NCI-H187 treated with DMSO at 0.1 percent for 48 hours (cell line): ENCODE measurements around the gene UNG.
"Not testable (repeated sequence)": the region's sequence is repeated elsewhere in the genome, so short reads cannot be mapped to it uniquely, and the experiment has no call there.

ENCODE experiments used
- DNase-seq: peaks from one replicate; lab custom pipeline; 2025; lab: John Stamatoyannopoulos, UW

The UNG gene

DNA sequence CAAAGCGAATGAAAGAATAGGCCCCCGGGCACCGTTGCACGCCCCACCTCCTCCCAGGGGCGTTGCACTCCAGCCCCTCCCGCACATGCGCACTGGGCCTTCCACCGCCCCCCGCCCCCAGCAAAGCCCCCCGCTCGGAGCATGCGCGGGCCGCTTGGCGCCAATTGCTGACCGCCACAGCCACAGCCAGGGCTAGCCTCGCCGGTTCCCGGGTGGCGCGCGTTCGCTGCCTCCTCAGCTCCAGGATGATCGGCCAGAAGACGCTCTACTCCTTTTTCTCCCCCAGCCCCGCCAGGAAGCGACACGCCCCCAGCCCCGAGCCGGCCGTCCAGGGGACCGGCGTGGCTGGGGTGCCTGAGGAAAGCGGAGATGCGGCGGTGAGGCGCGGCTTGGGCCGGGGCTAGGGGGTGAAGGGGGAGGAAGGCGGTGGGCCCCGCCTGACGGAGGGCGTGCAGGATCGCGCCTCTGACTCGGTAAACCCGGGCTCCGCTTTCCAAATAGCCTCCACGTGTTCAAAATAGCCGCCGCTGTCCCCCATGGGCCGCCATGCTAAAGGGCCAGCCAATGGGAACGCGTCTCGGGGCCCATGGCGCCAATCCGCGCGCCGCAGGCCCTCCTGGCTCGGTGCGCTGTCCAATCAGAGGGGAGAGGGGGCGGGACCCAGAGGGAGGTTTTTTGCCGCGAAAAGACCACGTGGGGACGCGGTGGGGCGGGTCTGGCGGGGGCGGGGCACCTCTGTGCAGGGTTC is at the start of gene UNG:
UNG (plus strand) TSS at position 163 of the 748 bp plus-strand sequence; CDS start at position 246, 83 bp downstream.
- DNase-seq, result peak; percentile 79

GRCh38 chr12:109048706-109049105 is 48.7 kb upstream of the UNG start:
- DNase-seq, result not testable (repeated sequence)

GRCh38 chr12:109049794-109050193 is 47.6 kb upstream of the UNG start:
- not testable (repeated sequence) for DNase-seq

DNA sequence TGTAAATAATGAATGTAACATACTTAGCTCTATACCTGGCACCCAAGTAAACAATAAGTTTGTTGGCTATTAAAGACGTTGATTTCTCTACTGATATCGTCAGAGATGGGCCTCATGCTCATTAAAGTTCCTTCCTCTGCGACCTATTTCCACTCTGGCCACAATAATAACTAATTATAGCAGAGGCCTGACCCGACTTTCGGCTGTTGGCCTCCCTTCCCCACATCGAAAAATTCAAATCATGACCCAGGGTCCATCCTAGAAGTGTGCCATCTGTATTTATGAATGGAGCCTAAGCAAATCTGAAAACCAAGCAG is 45.3 kb upstream of the UNG start:
- DNase-seq, result no peak

DNA sequence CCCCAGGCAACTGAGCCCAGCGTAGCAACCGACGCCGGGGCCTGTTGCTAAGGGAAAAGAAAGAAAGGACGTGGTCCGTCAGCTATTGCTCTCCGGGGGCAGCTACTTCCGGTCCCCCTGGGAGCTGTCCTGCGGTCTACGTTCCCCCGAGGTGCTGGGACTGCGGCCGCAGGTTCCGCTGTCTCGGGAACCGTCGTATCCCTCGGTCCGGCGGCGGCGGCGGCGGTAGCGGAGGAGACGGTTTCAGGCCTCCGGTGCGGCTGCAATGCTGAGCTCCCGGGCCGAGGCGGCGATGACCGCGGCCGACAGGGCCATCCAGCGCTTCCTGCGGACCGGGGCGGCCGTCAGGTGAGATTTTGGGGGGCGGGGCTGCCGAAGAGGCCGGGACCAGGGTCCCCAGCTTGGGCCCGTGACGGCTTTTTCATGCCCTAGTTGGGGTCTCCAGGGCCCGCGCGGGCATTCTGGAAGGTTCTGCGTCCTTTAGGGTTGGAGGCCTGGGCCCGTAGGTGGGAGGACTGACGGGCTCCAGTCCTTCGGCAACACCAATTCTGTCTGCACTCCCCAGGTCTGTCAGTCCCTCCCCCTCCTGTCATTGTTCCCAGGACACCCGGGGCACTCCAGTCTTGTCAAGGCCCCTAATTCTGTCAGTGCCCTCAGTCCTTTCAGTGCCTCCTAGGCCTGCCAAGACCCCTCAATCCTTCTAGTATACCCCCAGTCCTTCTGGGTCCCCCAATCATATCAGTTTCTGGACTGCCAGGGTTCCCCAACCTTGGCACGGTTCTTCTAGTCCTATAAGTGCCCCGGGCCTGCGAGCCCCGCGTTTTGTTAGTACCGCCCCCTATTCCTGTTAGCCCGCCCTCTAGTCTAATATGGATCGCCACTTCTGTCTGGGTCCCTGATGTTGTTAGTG is 44.7 kb upstream of the UNG start, which contains the start of gene USP30:
USP30 (plus strand) TSS at position 163 of the 910 bp plus-strand sequence; CDS start at position 266, 103 bp downstream.
- DNase-seq, result peak; percentile 23

DNA sequence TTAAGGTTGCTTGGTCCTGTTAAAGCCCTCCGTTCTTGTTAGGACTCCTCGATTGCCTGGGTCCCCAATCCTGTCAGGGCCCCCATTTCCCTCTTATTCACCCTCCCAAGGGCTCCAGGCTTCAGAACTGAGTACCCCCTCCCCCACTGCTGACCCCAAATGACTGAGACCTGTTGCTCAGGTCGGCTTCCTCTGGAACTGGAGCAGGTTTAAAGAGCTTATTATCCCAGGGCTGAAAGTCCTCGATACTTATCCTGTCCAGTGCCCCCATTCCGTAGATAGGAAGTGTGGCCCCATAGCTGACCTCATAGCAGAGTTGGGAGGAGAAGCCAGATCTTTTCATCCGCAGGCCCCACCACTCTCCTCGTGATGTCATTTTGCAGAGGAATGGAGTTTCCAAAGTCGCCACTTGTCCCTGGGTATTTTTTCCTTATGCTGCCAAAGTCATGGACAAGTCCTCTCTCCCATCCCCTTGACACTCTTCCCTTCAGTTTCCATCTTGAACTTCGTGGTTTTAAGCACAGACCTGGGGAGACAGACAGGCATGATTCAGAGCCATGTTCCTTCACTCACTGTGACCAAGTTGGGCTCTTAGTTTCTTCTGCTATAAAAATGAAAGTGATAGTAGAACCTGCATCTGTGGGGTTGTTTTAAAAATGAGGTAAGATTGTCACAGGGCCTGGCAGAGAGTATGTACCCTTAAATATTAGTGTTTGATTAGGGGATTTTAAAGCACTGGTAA is 43.8 kb upstream of the UNG start:
- DNase-seq, result no peak

DNA sequence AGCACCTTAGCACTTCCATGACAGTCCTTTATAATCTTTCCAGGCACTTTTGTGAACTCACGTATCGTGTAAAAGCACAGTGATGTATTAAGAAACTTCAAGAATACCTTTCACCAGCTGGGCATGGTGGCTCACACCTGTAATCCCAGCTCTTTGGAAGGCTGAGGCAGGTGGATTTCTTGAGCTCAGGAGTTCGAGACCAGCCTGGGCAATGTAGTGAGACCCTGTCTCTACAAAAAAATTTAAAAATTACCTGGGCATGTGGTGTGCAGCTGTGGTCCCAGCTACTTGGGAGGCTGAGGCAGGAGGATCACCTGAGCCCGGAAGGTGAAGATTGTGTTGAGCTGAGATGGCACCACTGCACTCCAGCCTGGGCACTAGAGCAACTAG is 43.3 kb upstream of the UNG start:
- DNase-seq, result not testable (repeated sequence)

DNA sequence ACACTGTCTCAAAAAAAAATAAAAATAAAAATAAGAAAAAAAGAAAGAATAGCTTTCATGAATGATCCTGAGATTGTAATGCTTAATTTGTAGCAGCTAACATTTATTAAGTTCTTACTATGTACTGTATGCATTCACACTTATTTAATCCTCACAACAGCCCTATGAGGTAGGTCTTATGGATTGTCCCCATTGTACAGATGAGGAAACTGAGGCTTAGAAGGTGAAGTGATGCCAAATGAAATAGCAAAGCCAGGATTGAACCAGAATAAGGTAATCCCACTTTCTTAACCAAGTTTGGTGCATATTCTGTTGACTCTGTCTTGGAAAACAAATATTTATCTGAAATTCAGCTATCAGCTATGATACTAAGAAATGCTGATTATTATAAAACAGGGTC is 42.9 kb upstream of the UNG start:
- DNase-seq, result no peak

- no peak for DNase-seq
Measured at GRCh38 chr12:109056891-109057290, 40.5 kb upstream of the UNG start.

DNA sequence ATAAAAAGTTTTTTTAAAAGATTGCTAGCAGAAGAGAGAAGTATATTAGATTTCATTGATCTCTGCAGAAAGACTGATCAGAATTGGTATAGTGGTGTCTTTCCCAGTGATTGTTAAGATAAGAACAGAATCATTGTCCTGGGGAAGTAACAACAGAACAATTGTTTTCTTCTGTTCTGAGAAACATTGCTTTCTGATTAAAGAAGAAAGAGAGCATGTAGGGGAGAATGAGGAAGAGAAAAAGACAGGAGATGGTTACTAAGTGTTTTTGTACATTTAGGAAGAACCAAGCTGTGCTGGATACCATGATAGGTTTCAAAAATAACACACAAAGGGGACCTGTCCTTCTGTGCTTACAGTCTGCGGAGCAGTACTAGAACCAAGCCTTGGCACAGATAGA is 40.0 kb upstream of the UNG start:
- no peak for DNase-seq

DNA sequence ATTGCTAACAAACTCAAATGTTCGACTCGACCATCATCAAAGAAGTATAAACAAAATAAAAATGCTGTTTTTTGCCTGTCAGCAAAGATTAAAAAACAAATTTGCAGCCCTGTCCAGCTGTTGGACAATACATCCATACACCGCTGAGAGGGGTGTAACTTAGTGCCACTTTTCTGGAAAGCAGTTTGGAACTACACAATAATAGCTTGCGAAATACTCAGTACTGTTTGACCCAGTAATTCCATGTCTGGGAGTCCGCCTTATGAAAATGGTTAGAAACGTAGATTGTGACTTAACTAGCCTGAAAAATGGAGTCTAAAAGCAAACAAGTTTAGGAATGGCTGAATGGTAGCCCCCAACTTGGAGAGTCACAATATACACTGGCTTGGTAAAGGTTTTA is 38.6 kb upstream of the UNG start:
- no peak for DNase-seq

DNA sequence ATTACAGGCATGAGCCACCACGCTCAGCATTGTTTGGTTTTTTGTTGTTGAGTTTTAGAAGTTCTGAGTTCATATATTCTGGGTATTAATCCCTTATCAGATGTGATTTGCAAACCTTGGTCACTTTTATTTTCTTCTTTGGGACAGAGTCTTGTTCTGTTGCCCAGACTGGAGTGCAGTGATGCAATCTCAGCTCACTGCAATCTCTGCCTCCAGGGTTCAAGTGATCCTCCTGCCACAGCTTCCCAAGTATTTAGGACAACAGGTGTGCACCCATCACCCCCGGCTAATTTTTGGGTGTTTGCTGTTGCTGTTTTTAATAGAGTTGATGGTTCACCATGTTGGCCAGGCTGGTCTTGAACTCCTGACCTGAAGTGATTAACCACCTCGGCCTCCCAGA is 33.3 kb upstream of the UNG start:
- no peak for DNase-seq

GRCh38 chr12:109065154-109065852 is 32.1 kb upstream of the UNG start:
- no peak for DNase-seq

DNA sequence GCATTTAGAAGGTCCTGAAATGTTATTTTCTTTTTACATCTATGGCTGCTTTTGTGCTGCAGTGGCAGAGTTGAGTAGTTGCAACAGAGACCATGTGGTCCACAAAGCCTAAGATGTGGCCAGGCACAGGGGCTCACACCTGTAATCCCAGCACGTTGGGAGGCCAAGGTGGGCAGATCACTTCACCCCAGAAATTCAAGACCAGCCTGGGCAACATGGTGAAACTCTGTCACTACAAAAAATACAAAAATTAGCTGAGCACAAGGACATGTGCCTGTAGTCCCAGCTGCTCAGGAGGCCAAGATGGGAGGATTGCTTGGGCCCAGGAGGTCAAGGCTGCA is 31.6 kb upstream of the UNG start:
- DNase-seq, result no peak

DNA sequence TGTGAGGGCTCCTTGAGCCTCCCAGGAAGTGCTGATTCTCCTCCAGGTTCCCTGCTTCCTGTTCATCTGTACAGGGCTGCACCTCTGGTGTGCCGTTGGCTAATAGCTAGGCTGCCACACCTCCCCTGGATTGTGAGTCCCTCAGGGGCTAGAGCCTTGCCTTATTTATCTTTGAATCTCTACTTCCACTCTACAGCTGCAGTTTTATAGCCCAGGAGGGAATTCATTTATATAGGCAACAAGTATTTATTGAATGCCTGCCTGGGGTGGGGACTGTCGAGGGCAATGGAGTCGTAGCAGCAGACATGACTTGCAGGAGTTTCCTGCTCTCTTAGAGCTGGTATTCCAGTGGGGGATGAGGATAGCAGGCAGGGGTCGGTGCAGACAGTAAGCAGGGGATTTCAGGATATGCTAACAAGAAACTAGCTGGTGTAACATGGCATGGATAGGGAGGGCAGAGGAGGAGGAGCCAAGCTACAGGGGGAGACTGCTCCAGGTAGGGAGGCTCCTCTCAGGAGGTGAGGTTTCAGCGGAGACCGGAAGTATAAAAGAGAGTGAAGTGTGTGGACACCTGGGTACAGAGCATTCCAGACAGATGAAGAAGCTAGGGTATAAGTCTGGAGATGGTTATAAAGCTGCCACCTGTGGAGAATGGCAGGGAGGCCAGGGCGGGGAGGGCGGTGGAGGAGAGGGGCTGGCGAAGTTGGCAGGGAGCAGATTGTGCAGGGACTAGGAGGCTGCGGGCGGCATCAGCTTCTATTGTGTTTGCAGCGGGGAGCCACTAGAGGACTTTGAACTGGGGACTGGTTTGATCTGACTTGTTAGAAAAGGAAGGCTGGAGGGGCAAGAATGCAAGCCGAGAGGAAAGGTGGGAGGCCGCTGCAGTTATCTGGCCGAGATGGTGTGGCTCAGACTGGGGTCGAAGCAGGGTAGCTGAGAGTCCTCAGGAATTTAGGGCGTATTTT is 27.8 kb upstream of the UNG start:
- DNase-seq, result no peak

- no peak for DNase-seq
Measured at GRCh38 chr12:109074866-109075265, 22.5 kb upstream of the UNG start.

DNA sequence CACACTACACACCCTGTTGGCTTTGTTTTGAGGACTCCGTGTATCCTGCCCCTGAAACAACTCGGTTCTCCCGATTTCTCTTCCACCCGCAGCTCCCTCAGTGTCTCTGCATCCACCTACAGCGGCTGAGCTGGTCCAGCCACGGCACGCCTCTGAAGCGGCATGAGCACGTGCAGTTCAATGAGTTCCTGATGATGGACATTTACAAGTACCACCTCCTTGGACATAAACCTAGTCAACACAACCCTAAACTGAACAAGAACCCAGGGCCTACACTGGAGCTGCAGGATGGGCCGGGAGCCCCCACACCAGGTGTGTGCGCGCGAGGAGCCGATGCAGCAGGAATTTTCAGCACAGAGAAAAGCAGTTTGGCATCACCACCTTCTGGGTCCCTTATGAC is 14.6 kb upstream of the UNG start:
- no peak for DNase-seq

- no peak for DNase-seq
Measured at GRCh38 chr12:109084425-109084824, 13.0 kb upstream of the UNG start.

DNA sequence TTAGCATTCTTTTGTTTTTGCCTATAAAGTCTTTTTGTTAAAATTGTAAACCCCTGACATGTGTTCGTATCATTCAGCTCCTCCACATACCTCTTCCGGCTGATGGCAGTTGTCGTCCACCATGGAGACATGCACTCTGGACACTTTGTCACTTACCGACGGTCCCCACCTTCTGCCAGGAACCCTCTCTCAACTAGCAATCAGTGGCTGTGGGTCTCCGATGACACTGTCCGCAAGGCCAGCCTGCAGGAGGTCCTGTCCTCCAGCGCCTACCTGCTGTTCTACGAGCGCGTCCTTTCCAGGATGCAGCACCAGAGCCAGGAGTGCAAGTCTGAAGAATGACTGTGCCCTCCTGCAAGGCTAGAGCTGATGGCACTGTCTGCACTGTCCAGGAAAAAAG is 11.8 kb upstream of the UNG start:
- no peak for DNase-seq

GRCh38 chr12:109087250-109087649 is 10.1 kb upstream of the UNG start:
- no peak for DNase-seq

GRCh38 chr12:109088818-109089217 is 8.6 kb upstream of the UNG start:
- no peak for DNase-seq
